ENCODE results near the gene RNF166. TPM values are rescaled to one million over a fixed set of nuclear protein-coding genes. Genes with fewer than 3 reads are reported as not detected.

Gene RNF166
- total and polyA plus RNA-seq, 2 of the 13 experiments (the other 11 are each of a cell fraction or from before 2014, with no cell fraction given), result 21.4 to 23.0 TPM

DNA sequence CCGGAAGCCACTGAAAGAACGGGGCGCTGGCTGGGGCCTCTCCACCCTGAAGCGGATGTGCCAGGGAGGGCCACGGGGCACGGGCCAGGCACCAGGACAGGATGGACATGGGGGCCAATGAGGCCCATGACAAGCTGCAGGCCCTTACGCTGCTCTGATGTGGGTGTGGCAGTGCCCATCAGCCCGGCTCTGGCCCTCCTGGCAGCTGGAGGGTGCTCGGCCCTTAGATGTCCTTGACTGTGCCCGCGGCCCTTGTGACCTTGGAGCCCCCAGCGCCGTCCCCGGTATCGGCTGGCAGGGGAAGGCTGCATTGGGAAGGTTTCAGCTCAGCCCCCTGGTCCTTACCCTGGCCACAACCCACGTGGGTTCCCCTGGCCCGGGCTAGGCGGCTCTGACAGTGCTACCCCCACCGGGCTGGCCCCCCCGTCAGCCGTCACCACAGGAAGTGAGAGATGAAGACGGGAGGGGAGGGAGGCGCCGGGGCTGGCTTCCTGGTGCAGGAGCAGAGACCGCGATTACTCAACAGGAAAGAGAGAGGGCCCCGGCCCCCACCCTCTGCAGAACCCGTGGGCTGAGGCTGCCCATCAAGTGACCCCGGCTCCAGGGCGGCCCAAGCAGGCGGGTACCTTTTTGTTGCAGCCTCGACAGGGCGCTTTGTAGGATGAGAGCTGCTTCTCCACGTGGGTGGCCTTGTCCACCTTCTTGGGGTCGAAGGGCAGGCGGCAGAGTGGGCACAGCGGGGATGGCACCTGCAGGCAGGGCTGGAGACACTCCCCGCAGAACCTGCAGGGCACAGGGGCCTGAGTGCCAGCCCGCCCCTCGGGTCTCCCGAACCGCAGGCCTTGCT lies 5.3 kb downstream of the RNF166 start (continued):
- TF ChIP-seq, protein P1, sequence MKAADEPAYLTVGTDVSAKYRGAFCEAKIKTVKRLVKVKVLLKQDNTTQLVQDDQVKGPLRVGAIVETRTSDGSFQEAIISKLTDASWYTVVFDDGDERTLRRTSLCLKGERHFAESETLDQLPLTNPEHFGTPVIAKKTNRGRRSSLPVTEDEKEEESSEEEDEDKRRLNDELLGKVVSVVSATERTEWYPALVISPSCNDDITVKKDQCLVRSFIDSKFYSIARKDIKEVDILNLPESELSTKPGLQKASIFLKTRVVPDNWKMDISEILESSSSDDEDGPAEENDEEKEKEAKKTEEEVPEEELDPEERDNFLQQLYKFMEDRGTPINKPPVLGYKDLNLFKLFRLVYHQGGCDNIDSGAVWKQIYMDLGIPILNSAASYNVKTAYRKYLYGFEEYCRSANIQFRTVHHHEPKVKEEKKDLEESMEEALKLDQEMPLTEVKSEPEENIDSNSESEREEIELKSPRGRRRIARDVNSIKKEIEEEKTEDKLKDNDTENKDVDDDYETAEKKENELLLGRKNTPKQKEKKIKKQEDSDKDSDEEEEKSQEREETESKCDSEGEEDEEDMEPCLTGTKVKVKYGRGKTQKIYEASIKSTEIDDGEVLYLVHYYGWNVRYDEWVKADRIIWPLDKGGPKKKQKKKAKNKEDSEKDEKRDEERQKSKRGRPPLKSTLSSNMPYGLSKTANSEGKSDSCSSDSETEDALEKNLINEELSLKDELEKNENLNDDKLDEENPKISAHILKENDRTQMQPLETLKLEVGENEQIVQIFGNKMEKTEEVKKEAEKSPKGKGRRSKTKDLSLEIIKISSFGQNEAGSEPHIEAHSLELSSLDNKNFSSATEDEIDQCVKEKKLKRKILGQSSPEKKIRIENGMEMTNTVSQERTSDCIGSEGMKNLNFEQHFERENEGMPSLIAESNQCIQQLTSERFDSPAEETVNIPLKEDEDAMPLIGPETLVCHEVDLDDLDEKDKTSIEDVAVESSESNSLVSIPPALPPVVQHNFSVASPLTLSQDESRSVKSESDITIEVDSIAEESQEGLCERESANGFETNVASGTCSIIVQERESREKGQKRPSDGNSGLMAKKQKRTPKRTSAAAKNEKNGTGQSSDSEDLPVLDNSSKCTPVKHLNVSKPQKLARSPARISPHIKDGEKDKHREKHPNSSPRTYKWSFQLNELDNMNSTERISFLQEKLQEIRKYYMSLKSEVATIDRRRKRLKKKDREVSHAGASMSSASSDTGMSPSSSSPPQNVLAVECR (CRISPR knock-in tag; IDR thresholded peaks at IDR 0.05; ENCODE audit: borderline replicate concordance), result peak; percentile 97
- TF ChIP-seq PRPF4 (IDR thresholded peaks at IDR 0.05; ENCODE audit: low read depth, low read length, poor library complexity, severe bottlenecking) (no peak), ZNF260 (CRISPR knock-in tag; IDR thresholded peaks at IDR 0.05; ENCODE audit: borderline replicate concordance, low read depth) (no peak), ZNF12 (CRISPR knock-in tag; IDR thresholded peaks at IDR 0.05) (peak; percentile 97), ZNF563 (CRISPR knock-in tag; IDR thresholded peaks at IDR 0.05) (peak; percentile 39), ZNF224 (CRISPR knock-in tag; IDR thresholded peaks at IDR 0.05) (peak; percentile 90), SMARCE1 (IDR thresholded peaks at IDR 0.05; ENCODE audit: borderline replicate concordance) (no peak), TP53 (CRISPR knock-in tag; conservative IDR thresholded peaks at IDR 0.05) (no peak), POLR2G (IDR thresholded peaks at IDR 0.05; ENCODE audit: low read depth, low read length) (peak; percentile 55; the same call in 1 of the 2 replicates), ZSCAN21 (CRISPR knock-in tag; IDR thresholded peaks at IDR 0.05; ENCODE audit: borderline replicate concordance) (peak; percentile 86; the same call in 1 of the 2 replicates), GTF3A (CRISPR knock-in tag; conservative IDR thresholded peaks at IDR 0.05) (0 out of 2 replicates have a peak, but pooled peaks have one; percentile 72)
- TF ChIP-seq, protein P2, sequence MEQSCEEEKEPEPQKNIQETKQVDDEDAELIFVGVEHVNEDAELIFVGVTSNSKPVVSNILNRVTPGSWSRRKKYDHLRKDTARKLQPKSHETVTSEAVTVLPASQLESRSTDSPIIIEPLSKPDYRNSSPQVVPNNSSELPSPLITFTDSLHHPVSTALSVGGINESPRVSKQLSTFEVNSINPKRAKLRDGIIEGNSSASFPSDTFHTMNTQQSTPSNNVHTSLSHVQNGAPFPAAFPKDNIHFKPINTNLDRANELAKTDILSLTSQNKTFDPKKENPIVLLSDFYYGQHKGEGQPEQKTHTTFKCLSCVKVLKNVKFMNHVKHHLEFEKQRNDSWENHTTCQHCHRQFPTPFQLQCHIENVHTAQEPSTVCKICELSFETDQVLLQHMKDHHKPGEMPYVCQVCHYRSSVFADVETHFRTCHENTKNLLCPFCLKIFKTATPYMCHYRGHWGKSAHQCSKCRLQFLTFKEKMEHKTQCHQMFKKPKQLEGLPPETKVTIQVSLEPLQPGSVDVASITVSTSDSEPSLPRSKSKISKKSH (CRISPR knock-in tag; IDR thresholded peaks at IDR 0.05; ENCODE audit: borderline replicate concordance), result no peak; the same call in 1 of the 2 replicates
- TF ChIP-seq, protein P3, sequence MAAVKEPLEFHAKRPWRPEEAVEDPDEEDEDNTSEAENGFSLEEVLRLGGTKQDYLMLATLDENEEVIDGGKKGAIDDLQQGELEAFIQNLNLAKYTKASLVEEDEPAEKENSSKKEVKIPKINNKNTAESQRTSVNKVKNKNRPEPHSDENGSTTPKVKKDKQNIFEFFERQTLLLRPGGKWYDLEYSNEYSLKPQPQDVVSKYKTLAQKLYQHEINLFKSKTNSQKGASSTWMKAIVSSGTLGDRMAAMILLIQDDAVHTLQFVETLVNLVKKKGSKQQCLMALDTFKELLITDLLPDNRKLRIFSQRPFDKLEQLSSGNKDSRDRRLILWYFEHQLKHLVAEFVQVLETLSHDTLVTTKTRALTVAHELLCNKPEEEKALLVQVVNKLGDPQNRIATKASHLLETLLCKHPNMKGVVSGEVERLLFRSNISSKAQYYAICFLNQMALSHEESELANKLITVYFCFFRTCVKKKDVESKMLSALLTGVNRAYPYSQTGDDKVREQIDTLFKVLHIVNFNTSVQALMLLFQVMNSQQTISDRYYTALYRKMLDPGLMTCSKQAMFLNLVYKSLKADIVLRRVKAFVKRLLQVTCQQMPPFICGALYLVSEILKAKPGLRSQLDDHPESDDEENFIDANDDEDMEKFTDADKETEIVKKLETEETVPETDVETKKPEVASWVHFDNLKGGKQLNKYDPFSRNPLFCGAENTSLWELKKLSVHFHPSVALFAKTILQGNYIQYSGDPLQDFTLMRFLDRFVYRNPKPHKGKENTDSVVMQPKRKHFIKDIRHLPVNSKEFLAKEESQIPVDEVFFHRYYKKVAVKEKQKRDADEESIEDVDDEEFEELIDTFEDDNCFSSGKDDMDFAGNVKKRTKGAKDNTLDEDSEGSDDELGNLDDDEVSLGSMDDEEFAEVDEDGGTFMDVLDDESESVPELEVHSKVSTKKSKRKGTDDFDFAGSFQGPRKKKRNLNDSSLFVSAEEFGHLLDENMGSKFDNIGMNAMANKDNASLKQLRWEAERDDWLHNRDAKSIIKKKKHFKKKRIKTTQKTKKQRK (IDR thresholded peaks at IDR 0.05; ENCODE audit: low read length), result no peak
- TF ChIP-seq, protein P4, sequence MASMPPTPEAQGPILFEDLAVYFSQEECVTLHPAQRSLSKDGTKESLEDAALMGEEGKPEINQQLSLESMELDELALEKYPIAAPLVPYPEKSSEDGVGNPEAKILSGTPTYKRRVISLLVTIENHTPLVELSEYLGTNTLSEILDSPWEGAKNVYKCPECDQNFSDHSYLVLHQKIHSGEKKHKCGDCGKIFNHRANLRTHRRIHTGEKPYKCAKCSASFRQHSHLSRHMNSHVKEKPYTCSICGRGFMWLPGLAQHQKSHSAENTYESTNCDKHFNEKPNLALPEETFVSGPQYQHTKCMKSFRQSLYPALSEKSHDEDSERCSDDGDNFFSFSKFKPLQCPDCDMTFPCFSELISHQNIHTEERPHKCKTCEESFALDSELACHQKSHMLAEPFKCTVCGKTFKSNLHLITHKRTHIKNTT (CRISPR knock-in tag; IDR thresholded peaks at IDR 0.05), result no peak
- TF ChIP-seq, protein P5, sequence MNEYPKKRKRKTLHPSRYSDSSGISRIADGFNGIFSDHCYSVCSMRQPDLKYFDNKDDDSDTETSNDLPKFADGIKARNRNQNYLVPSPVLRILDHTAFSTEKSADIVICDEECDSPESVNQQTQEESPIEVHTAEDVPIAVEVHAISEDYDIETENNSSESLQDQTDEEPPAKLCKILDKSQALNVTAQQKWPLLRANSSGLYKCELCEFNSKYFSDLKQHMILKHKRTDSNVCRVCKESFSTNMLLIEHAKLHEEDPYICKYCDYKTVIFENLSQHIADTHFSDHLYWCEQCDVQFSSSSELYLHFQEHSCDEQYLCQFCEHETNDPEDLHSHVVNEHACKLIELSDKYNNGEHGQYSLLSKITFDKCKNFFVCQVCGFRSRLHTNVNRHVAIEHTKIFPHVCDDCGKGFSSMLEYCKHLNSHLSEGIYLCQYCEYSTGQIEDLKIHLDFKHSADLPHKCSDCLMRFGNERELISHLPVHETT (CRISPR knock-in tag; conservative IDR thresholded peaks at IDR 0.05), result peak; percentile 67; the same call in 1 of the 2 replicates
